H1 (cell line): ENCODE results near the gene MVD.

ENCODE experiments used
- CHD2 ChIP-seq: IDR thresholded peaks from 2 replicates; pipeline ENCODE4 v1.6.1; 2012; ENCODE audit warnings: low read length, improper control_type of control experiment
- CREB1 ChIP-seq: IDR thresholded peaks from 2 replicates; pipeline ENCODE4 v1.6.1; 2012; ENCODE audit warnings: inconsistent platforms
- CTCF ChIP-seq, 3 experiments: IDR thresholded peaks; 1 replicate in 2 of 3; 2 replicates in 1 of 3; pipeline versions ENCODE4 v1.5.1 to v1.6.1; 2011; ENCODE audit warnings: low read length in 3 of 3, mild to moderate bottlenecking in 3 of 3, inconsistent platforms in 2 of 3, low read depth in 1 of 3, moderate library complexity in 1 of 3; ENCODE audit not compliant: insufficient read depth in 1 of 3; ENCODE audit errors: control extremely low read depth in 1 of 3
- EP300 ChIP-seq, 2 experiments: IDR thresholded peaks; 1 replicate in 1 of 2; 2 replicates in 1 of 2; pipeline ENCODE4 v1.6.1; 2011 to 2012; ENCODE audit warnings: low read depth in 2 of 2, low read length in 2 of 2, mild to moderate bottlenecking in 2 of 2, borderline replicate concordance in 1 of 2, inconsistent platforms in 1 of 2, moderate library complexity in 1 of 2
- MAX ChIP-seq: IDR thresholded peaks from 2 replicates; pipeline ENCODE4 v1.6.1; 2012; ENCODE audit warnings: inconsistent platforms
- POLR2A ChIP-seq, 2 experiments: IDR thresholded peaks; 1 replicate in 1 of 2; 2 replicates in 1 of 2; pipeline ENCODE4 v1.6.1; 2011; ENCODE audit warnings: low read depth in 2 of 2, low read length in 2 of 2, mild to moderate bottlenecking in 2 of 2; ENCODE audit errors: control extremely low read depth in 1 of 2
- POLR2AphosphoS5 ChIP-seq: IDR thresholded peaks from 2 replicates; pipeline ENCODE4 v1.6.1; 2011; ENCODE audit warnings: low read depth, low read length
- RXRA ChIP-seq: IDR thresholded peaks from 2 replicates; pipeline ENCODE4 v1.6.1; 2011; ENCODE audit warnings: low read depth, mild to moderate bottlenecking, low read length, moderate library complexity; ENCODE audit not compliant: insufficient read depth
- SIN3A ChIP-seq, 2 experiments: IDR thresholded peaks in 1 of 2; conservative IDR thresholded peaks in 1 of 2; 2 replicates each; pipeline ENCODE4 v1.6.1; 2011 to 2012; ENCODE audit warnings: low read length in 2 of 2, improper control_type of control experiment in 1 of 2, low read depth in 1 of 2, mild to moderate bottlenecking in 1 of 2
- SP1 ChIP-seq: IDR thresholded peaks from 2 replicates; pipeline ENCODE4 v1.6.1; 2011; ENCODE audit warnings: low read depth, low read length
- SUZ12 ChIP-seq: fragments of 200-600 bp; sonication (generic); IDR thresholded peaks from 2 replicates; pipeline ENCODE4 v1.6.1; 2012; ENCODE audit warnings: mild to moderate bottlenecking, inconsistent platforms, low read length, moderate library complexity, mixed read lengths
- TAF1 ChIP-seq: IDR thresholded peaks from 2 replicates; pipeline ENCODE4 v1.6.1; 2011; ENCODE audit warnings: mild to moderate bottlenecking, low read depth, low read length
- TCF12 ChIP-seq: IDR thresholded peaks from 2 replicates; pipeline ENCODE4 v1.6.1; 2011; ENCODE audit warnings: low read depth, mild to moderate bottlenecking, low read length
- ZNF274 ChIP-seq: IDR thresholded peaks from 2 replicates; pipeline ENCODE4 v1.7.0; 2012; ENCODE audit warnings: low read length, borderline replicate concordance; ENCODE audit errors: extremely low read depth

GRCh38 chr16:88606148-88606757 lies 56.6 kb downstream of the MVD start:
- no peak for TF ChIP-seq CTCF (IDR thresholded peaks at IDR 0.05; ENCODE audit: control extremely low read depth in 1 of 3, insufficient read depth in 1 of 3, low read depth in 1 of 3, low read length in 3 of 3)
- no peak for TF ChIP-seq EP300 (IDR thresholded peaks at IDR 0.05; ENCODE audit: borderline replicate concordance in 1 of 2, low read depth in 2 of 2, low read length in 2 of 2)
- TF ChIP-seq MAX = no peak
- TF ChIP-seq RXRA = no peak
- TF ChIP-seq POLR2A (IDR thresholded peaks at IDR 0.05; ENCODE audit: control extremely low read depth in 1 of 2, low read depth in 2 of 2, low read length in 2 of 2) = no peak
- TF ChIP-seq POLR2AphosphoS5 = no peak
- no peak for TF ChIP-seq SUZ12
- TF ChIP-seq SIN3A (conservative IDR thresholded peaks at IDR 0.05 in 1 of 2, IDR thresholded peaks at IDR 0.05 in 1 of 2; ENCODE audit: low read depth in 1 of 2, low read length in 2 of 2) = no peak
- no peak for TF ChIP-seq TAF1
- no peak for TF ChIP-seq ZNF274
- TF ChIP-seq TCF12 = no peak
- TF ChIP-seq CHD2 = no peak
- no peak for TF ChIP-seq CREB1
- TF ChIP-seq SP1 = no peak
